SH-SY5Y (cell line): ENCODE data around the gene MYO1D.

Experiments used
- GATA2 ChIP-seq: IDR thresholded peaks from 2 replicates; pipeline ENCODE4 v1.6.1; 2011; ENCODE audit warnings: mild to moderate bottlenecking, low read depth, low read length
- GATA3 ChIP-seq: IDR thresholded peaks from 2 replicates; pipeline ENCODE4 v1.6.1; 2011; ENCODE audit warnings: low read depth, mild to moderate bottlenecking, low read length, moderate library complexity

DNA sequence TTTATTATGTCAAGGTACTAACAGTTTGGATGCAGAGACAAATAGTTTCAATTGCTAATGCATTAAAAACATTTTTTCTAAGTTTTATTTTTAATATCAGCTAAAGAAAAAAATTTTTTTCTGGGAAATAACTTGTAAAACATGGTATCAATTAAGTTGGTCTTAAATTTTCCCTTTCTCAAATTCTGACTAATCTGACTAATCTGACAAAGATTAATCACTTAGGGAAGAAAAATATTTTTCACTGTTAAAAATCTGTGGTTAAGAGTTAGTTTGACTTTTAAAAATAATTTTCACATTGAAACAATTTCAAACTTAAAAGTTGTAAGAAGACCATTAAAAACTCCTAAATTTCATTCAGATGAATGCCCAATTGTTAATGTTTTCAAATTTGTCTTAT is 74.6 kb downstream of the MYO1D start:
- no peak for TF ChIP-seq GATA2
- TF ChIP-seq GATA3, result no peak
